WTC11 (cell line): ENCODE results near the gene OR11H7. TPM values are rescaled to one million over a fixed set of nuclear protein-coding genes. Genes with fewer than 3 reads are reported as not detected.

Experiments used
- ATAC-seq: fragments of 200-7000 bp; cut with Tn5 transposase; 2 replicates; pipeline ENCODE4 v1.10.0; 2021; ENCODE audit warnings: mild to moderate bottlenecking, moderate library complexity
- CTCF ChIA-PET: fragments of 300-600 bp; sonication (Branson Sonifier 250); formaldehyde crosslinking; loops from one replicate; lab custom pipeline; 2021; ENCODE audit warnings: antibody characterized with exemption; lab: Charles Lee
- POLR2A ChIA-PET: fragments of 350-600 bp; sonication (Branson Sonifier 250); formaldehyde crosslinking; loops from one replicate; lab custom pipeline; 2021; ENCODE audit warnings: antibody characterized with exemption; lab: Charles Lee
- DNase-seq: peaks from one replicate; pipeline ENCODE4 v3.0.0; 2021; ENCODE audit warnings: low spot score
- H3K27ac Mint-ChIP-seq: 2 replicates; pipeline ENCODE4 v1.8.0; 2021; ENCODE audit warnings: mixed read lengths
- H3K27me3 Mint-ChIP-seq: 2 replicates; pipeline ENCODE4 v1.8.0; 2021; ENCODE audit warnings: low read depth, mild to moderate bottlenecking, moderate library complexity, mixed read lengths
- H3K36me3 Mint-ChIP-seq: 2 replicates; pipeline ENCODE4 v1.8.0; 2021; ENCODE audit warnings: mixed read lengths
- H3K4me1 Mint-ChIP-seq: 2 replicates; pipeline ENCODE4 v1.8.0; 2022; ENCODE audit warnings: mixed read lengths
- H3K4me3 Mint-ChIP-seq: 2 replicates; pipeline ENCODE4 v1.8.0; 2021; ENCODE audit warnings: mild to moderate bottlenecking, moderate library complexity, mixed read lengths
- H3K9me3 Mint-ChIP-seq: 2 replicates; pipeline ENCODE4 v1.8.0; 2021; ENCODE audit warnings: mixed read lengths
- AR ChIP-seq: fragments of 250-450 bp; sonication (Bioruptor Pico); IDR thresholded peaks from 2 replicates; pipeline ENCODE4 v1.9.0; 2021; ENCODE audit warnings: mild to moderate bottlenecking
- CTCF ChIP-seq: fragments of 200-600 bp; IDR thresholded peaks from 2 replicates; pipeline ENCODE4 v1.8.0; 2022; ENCODE audit warnings: antibody characterized with exemption
- ESRRA ChIP-seq: sonication (generic); formaldehyde crosslinking; IDR thresholded peaks from 2 replicates; pipeline ENCODE4 v1.8.1; 2022; ENCODE audit warnings: mild to moderate bottlenecking, missing genetic modification reagents, borderline replicate concordance
- GABPB1 ChIP-seq: sonication (generic); formaldehyde crosslinking; IDR thresholded peaks from 2 replicates; pipeline ENCODE4 v1.8.1; 2023; ENCODE audit warnings: mild to moderate bottlenecking, missing genetic modification reagents
- IRF2 ChIP-seq: sonication (generic); formaldehyde crosslinking; IDR thresholded peaks from 2 replicates; pipeline ENCODE4 v1.8.0; 2022; ENCODE audit warnings: low read depth, missing genetic modification reagents, borderline replicate concordance
- JUN ChIP-seq: sonication (generic); formaldehyde crosslinking; IDR thresholded peaks from 2 replicates; pipeline ENCODE4 v1.8.0; 2023; ENCODE audit warnings: mild to moderate bottlenecking, missing genetic modification reagents
- KAT7 ChIP-seq: sonication (generic); formaldehyde crosslinking; IDR thresholded peaks from 2 replicates; pipeline ENCODE4 v1.8.1; 2023; ENCODE audit warnings: missing genetic modification reagents, mild to moderate bottlenecking, borderline replicate concordance
- MLX ChIP-seq: sonication (generic); formaldehyde crosslinking; IDR thresholded peaks from 2 replicates; pipeline ENCODE4 v1.8.1; 2023; ENCODE audit warnings: mild to moderate bottlenecking, missing genetic modification reagents, moderate library complexity
- NFATC4 ChIP-seq: fragments of 250-450 bp; sonication (Bioruptor Pico); IDR thresholded peaks from 2 replicates; pipeline ENCODE4 v1.9.0; 2021; ENCODE audit warnings: mild to moderate bottlenecking
- NFYB ChIP-seq: sonication (generic); formaldehyde crosslinking; conservative IDR thresholded peaks from 2 replicates; pipeline ENCODE4 v1.8.0; 2022; ENCODE audit warnings: low read depth, missing genetic modification reagents
- NR1H2 ChIP-seq: sonication (generic); formaldehyde crosslinking; IDR thresholded peaks from 2 replicates; pipeline ENCODE4 v1.9.0; 2021; ENCODE audit warnings: mild to moderate bottlenecking, moderate library complexity, missing genetic modification reagents
- OVOL2 ChIP-seq: fragments of 250-450 bp; sonication (Bioruptor Pico); IDR thresholded peaks from 2 replicates; pipeline ENCODE4 v1.9.0; 2021; ENCODE audit warnings: mild to moderate bottlenecking, borderline replicate concordance
- RELA ChIP-seq: sonication (generic); formaldehyde crosslinking; IDR thresholded peaks from 2 replicates; pipeline ENCODE4 v1.8.1; 2022; ENCODE audit warnings: missing genetic modification reagents, mild to moderate bottlenecking, borderline replicate concordance
- RORB ChIP-seq: fragments of 250-450 bp; sonication (Bioruptor Pico); IDR thresholded peaks from 2 replicates; pipeline ENCODE4 v1.9.0; 2021; ENCODE audit warnings: mild to moderate bottlenecking
- SMAD4 ChIP-seq: sonication (generic); formaldehyde crosslinking; IDR thresholded peaks from 2 replicates; pipeline ENCODE4 v1.8.0; 2022; ENCODE audit warnings: mild to moderate bottlenecking, missing genetic modification reagents
- TEAD4 ChIP-seq: sonication (generic); formaldehyde crosslinking; IDR thresholded peaks from 2 replicates; pipeline ENCODE4 v1.8.0; 2022; ENCODE audit warnings: mild to moderate bottlenecking, missing genetic modification reagents
- USF1 ChIP-seq: sonication (generic); formaldehyde crosslinking; IDR thresholded peaks from 2 replicates; pipeline ENCODE4 v1.8.0; 2022; ENCODE audit warnings: mild to moderate bottlenecking, missing genetic modification reagents
- ZBTB43 ChIP-seq: sonication (generic); formaldehyde crosslinking; IDR thresholded peaks from 2 replicates; pipeline ENCODE4 v1.8.1; 2023; ENCODE audit warnings: mild to moderate bottlenecking, missing genetic modification reagents
- ZNF219 ChIP-seq: sonication (generic); formaldehyde crosslinking; IDR thresholded peaks from 2 replicates; pipeline ENCODE4 v1.8.0; 2023; ENCODE audit warnings: missing genetic modification reagents, mild to moderate bottlenecking, borderline replicate concordance
- ZNF232 ChIP-seq: sonication (generic); formaldehyde crosslinking; IDR thresholded peaks from 2 replicates; pipeline ENCODE4 v1.8.0; 2022; ENCODE audit warnings: mild to moderate bottlenecking, missing genetic modification reagents
- ZNF396 ChIP-seq: fragments of 250-450 bp; sonication (Bioruptor Pico); IDR thresholded peaks from 2 replicates; pipeline ENCODE4 v1.8.0; 2021; ENCODE audit warnings: mild to moderate bottlenecking, moderate library complexity, borderline replicate concordance
- ZNF416 ChIP-seq: fragments of 250-450 bp; sonication (Bioruptor Pico); IDR thresholded peaks from 2 replicates; pipeline ENCODE4 v1.9.0; 2021; ENCODE audit warnings: mild to moderate bottlenecking, inconsistent platforms
- ZNF423 ChIP-seq: fragments of 250-450 bp; sonication (Bioruptor Pico); IDR thresholded peaks from 2 replicates; pipeline ENCODE4 v2.1.2; 2022; ENCODE audit warnings: mild to moderate bottlenecking, moderate library complexity
- ZNF425 ChIP-seq: fragments of 250-450 bp; sonication (Bioruptor Pico); conservative IDR thresholded peaks from 2 replicates; pipeline ENCODE4 v1.9.0; 2021; ENCODE audit warnings: mild to moderate bottlenecking
- total RNA-seq: library from RNA; stranded (reverse); gene quantifications from 3 replicates; pipeline ENCODE4 v1.2.3, GENCODE V29; 2021

OR11H7 gene
- total RNA-seq, 1 experiment from 2014 or later = not detected

GRCh38 chr14:20179880-20180279 lies 48.9 kb upstream of the OR11H7 start:
- no peak overlapping the region for H3K4me3 Mint-ChIP-seq
- no peak for TF ChIP-seq ZNF232
- no peak for TF ChIP-seq ZNF416 (CRISPR knock-in tag)
- TF ChIP-seq NFATC4 (CRISPR knock-in tag) = no peak
- no peak for TF ChIP-seq MLX (CRISPR knock-in tag)
- no peak for TF ChIP-seq SMAD4 (CRISPR knock-in tag)
- no peak for TF ChIP-seq NR1H2
- no peak for TF ChIP-seq ZBTB43 (CRISPR knock-in tag)
- no peak for TF ChIP-seq ZNF423 (CRISPR knock-in tag)
- no peak for TF ChIP-seq IRF2 (CRISPR knock-in tag)
- no peak for TF ChIP-seq ZNF425 (CRISPR knock-in tag)
- TF ChIP-seq RELA (CRISPR knock-in tag) = no peak
- no peak for TF ChIP-seq ESRRA
- H3K27me3 Mint-ChIP-seq = peaks cover 7% of the 10 kb centered on the region
- POLR2A ChIA-PET = no interaction called here
- CTCF ChIA-PET = no interaction called here
- peaks cover 94% of the 10 kb centered on the region for H3K9me3 Mint-ChIP-seq
- H3K27ac Mint-ChIP-seq = no peak overlapping the region
- H3K4me1 Mint-ChIP-seq = no peaks in the 10 kb centered on the region
- DNase-seq = no peak
- no peak for ATAC-seq
- peaks cover 65% of the 10 kb centered on the region for H3K36me3 Mint-ChIP-seq

GRCh38 chr14:20180486-20180885 lies 48.3 kb upstream of the OR11H7 start:
- DNase-seq (no peak), ATAC-seq (no peak)
- Mint-ChIP-seq H3K27me3 (peaks cover 6% of the 10 kb centered on the region), H3K36me3 (peaks cover 63% of the 10 kb centered on the region), H3K27ac (no peak overlapping the region), H3K4me3 (no peak overlapping the region), H3K9me3 (peaks cover 92% of the 10 kb centered on the region), H3K4me1 (no peaks in the 10 kb centered on the region)
- ChIA-PET POLR2A (no interaction called here), CTCF (no interaction called here)
- TF ChIP-seq MLX (CRISPR knock-in tag) (no peak), NFYB (CRISPR knock-in tag) (no peak), OVOL2 (CRISPR knock-in tag) (no peak), TEAD4 (CRISPR knock-in tag) (no peak), ZNF219 (no peak), ZNF425 (CRISPR knock-in tag) (no peak), JUN (CRISPR knock-in tag) (no peak), RORB (CRISPR knock-in tag) (no peak), ZNF396 (CRISPR knock-in tag) (no peak), AR (CRISPR knock-in tag) (no peak), KAT7 (CRISPR knock-in tag) (no peak), CTCF (no peak), GABPB1 (CRISPR knock-in tag) (no peak), NR1H2 (no peak), ZNF232 (no peak), USF1 (CRISPR knock-in tag) (no peak)
